HT-29 (cell line): ENCODE results near the gene TMEM11. TPM values are rescaled to one million over a fixed set of nuclear protein-coding genes. Genes with fewer than 3 reads are reported as not detected.

Experiments used
- DNase-seq: peaks from one replicate; pipeline ENCODE4 v3.0.0-alpha.2; 2015; ENCODE audit warnings: low spot score
- total RNA-seq: library from RNA; depleted of rRNA; stranded (reverse); fragments of >200 nt; shearing (Covaris generic); gene quantifications from 2 replicates; pipeline ENCODE4 v1.2.3, GENCODE V29; 2014; rRNA removed

TMEM11 gene, protein sequence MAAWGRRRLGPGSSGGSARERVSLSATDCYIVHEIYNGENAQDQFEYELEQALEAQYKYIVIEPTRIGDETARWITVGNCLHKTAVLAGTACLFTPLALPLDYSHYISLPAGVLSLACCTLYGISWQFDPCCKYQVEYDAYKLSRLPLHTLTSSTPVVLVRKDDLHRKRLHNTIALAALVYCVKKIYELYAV
- total RNA-seq, result 34.1 and 36.5 TPM in 2 replicates

GRCh38 chr17:21214015-21214776 is at the start of gene TMEM11:
TSS of gene TMEM11 (minus strand) at chr17:21214161. CDS start at chr17:21214152, 9 bp downstream.
- DNase-seq, result peak; percentile 87

GRCh38 chr17:21263376-21263775 is 49.4 kb upstream of the TMEM11 start:
- no peak for DNase-seq

- no peak for DNase-seq
Observed at GRCh38 chr17:21262259-21262993, 48.5 kb upstream of the TMEM11 start.

DNA sequence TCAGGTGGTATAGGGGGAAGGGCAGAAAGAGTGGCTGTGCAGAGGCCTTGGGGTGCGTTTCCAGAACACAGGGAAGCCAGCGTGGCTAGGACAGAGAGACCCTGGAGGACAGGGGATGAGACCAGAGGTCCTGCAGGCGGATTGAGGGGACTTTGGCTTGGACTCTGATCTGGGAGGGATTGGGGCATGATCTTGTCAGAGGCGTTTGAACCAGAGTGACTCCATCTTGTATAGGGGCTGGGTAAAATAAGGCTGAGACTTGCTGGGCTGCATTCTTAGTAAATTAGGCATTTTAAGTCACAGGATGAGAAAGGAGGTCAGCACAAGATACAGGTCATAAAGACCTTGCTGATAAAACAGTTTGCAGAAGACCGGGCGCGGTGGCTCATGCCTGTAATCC is 44.6 kb upstream of the TMEM11 start:
- no peak for DNase-seq

DNA sequence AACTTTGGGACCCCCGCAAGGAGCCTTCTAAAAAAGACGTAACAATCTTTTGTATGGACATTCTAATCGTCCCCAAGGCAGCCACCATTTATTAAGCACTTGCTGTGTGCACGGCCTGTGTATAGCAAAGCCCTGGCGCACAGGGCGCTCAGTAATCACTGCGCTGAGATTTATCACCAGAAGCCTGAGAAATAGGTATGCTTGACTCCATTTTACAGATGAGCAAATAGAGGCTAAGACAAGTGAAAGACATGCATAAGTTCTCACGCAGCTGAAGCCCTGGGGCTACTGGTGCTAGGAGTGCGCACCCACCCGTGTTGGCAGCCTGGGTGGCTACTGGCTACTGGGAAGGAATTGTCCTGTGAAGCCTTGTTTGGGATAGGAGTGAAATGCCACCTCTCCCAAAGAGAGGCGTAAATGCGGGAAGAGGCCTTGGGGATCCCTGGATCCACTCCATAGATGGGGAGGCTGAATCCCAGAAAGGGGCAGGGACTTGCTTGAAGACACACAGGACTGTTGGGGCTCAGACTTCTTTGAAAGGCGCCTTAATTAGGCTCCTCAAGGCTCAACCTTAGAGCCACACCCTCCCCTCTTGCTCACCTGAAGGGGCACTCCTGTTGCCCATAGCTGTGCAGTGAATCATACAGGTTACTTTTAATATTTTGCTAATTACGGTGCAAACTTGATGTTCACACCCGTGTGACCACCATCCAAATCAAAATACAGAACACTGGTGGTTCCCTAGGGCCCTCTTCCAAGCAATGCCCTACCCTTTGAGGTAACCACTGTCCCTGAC is 39.9 kb upstream of the TMEM11 start:
- no peak for DNase-seq

- peak; percentile 57 for DNase-seq
Observed at GRCh38 chr17:21252796-21253645, 39.1 kb upstream of the TMEM11 start, which contains the start of gene NATD1. TSS of gene NATD1 (minus strand) at chr17:21253410. CDS start at chr17:21253264, 146 bp downstream.

DNA sequence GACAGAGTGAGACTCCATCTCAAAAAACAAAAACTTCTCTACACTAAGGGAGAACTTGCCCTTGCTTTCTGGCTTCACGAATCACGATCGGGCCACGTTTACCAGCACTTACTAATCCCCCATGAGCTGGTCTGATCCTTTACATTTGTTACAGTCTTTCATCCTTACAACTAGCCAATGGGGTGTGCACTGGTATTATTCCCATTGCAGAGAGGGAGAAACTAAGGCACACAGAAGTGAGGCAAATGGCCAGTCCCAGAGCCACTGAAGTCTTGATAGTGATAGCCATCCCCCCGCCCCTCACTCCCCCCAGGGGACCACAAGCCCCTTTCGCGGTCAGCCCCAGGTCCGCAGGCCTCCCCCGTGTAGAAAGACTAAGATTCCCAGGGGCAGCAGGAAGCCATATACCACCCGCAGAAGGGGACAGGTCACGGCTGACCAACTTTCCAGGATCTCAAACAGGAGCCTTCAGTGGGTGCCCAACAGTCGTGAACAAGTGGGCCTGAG is 38.4 kb upstream of the TMEM11 start:
- DNase-seq, result no peak

DNA sequence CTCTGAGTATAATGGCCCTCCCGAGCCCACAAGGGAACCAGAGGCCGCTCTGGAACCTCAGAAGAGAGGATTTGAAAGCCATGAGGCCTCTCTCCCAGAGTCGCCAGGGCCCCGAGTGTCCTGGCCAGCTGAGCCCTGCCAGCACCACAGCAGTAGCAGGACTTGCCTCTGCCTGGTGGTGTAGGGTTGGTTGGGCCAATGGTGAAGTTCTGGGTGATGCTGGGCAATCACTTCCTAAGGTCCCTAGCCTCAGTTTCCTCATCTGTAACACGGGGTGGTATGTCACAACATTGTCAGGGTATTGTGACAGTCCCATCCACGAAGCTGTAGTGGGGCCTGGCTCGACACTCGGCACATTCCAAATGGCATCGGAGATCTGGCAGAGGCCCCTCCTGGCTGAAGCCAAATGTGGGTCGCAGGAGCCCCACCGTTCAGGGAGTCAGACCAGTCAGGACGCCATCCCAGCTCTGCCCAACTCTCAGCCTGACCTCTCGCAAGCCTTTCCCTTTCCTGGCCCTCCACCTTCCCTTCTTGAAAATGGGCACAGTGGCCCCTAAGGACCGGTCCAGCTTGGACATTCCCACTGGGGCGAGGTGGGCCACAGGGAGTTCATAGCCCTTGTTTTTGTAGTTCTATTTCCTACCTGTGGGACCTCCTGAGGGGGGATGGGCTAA is 37.5 kb upstream of the TMEM11 start:
- no peak for DNase-seq

GRCh38 chr17:21250854-21251253 is 36.9 kb upstream of the TMEM11 start:
- DNase-seq, result no peak

GRCh38 chr17:21249920-21250703 is 36.2 kb upstream of the TMEM11 start:
- DNase-seq, result no peak

DNA sequence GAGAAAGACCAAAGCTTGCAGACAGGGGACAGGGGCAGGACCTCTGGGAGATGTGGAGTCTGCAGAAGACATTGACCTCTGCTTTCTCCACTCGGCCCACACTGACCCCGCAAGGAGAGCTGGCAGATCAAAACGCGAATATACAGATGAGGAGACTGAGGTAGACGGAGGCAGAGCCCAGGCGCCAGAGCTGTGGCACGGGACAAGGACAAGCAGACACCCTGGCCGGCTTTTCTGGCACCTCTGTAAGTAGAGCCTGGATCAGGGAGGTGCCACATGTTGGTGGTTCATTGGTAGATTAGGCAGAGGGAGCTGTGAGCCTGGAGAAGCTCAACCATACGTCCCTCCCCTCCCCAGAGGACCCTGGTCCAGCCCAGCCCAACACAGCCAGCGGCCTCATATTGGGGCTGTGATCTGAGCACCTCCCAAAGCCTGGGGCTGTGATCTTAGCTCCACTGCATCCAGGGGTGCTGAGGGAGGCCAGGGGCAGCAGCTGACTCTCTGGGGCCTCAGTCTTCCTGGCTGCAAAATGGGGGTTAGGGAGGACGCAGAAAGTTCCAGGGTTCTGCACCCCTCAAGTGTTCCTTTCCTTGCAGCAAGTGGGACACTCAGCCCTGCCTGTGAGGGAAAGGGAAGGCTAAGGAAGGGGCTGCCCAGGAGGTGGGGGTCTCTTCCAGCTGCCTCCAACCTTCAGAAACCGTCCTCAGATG is 35.3 kb upstream of the TMEM11 start:
- no peak for DNase-seq

- no peak for DNase-seq
Observed at GRCh38 chr17:21248500-21248899, 34.5 kb upstream of the TMEM11 start.

GRCh38 chr17:21247552-21248258 is 33.7 kb upstream of the TMEM11 start:
- DNase-seq, result no peak

DNA sequence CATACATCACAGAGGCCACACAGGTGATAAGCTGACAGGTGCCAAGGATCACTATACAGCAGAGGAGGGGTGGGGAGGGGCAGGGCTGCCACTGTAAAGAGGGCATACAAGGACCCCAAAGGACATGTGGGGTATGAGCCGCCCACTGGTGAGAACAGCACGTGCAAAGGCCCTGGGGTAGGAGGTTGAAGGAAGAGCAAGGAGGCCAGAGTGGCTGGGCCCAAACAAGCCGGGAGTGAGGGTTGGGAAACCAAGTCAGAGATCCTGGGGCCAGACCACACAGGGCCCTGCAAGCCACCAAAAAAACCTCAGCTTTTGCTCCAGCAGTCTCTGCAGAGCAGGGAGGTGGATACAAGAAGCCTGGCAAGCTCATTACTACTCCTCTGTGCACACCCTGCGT is 32.7 kb upstream of the TMEM11 start:
- no peak for DNase-seq

DNA sequence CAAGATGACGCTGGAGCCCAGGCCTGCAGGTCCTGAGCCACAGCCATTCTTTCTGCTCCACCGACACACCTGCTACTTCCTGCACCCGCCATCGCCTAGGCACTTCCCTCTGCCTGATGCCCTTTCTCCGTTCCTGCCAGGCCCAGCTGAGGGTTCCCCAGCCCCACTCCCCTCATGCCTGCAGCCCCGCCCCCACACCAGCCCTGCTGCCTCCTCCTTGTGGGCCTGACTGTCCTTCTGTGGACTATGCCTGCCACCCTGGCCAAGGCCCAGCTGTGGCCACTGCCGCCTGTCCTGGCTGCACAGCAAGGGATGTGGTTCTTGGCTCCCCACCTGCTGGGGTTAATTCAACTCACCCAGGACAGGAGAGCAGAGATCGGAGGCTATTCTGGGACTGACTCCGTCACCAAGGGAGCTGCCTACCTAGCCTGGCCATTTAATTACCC is 31.7 kb upstream of the TMEM11 start:
- DNase-seq, result no peak

GRCh38 chr17:21243516-21244303 is 29.7 kb upstream of the TMEM11 start:
- no peak for DNase-seq
